A549 (cell line): ENCODE measurements around the gene ATP1A3. TPM values are rescaled to one million over a fixed set of nuclear protein-coding genes. Genes with fewer than 3 reads are reported as not detected.

Source experiments
- ATAC-seq, 2 experiments: fragments of 200-7000 bp in 1 of 2; fragments of >200 bp in 1 of 2; cut with Nextera tagmentation in 1 of 2; cut with Tn5 transposase in 1 of 2; 3 replicates each; pipeline versions ENCODE4 v1.8.0 to v1.9.1; 2018 to 2020; ENCODE audit warnings: mild to moderate bottlenecking in 1 of 2, moderate library complexity in 1 of 2
- CTCF ChIA-PET: fragments of 300-600 bp; sonication (Branson Sonifier 250); formaldehyde crosslinking; extraction: SDS; loops from one replicate; lab custom pipeline; 2021; ENCODE audit warnings: antibody characterized with exemption, inconsistent platforms; lab: Yijun Ruan, JAX
- POLR2A ChIA-PET: fragments of 350-600 bp; formaldehyde crosslinking; extraction: SDS; loops from one replicate; lab custom pipeline; 2021; ENCODE audit warnings: antibody characterized with exemption, inconsistent platforms; lab: Yijun Ruan, JAX
- DNase-seq, 2 experiments: peaks; one replicate each; pipeline versions ENCODE4 v3.0.0 to v3.0.0-alpha.2; 2011 to 2016; ENCODE audit warnings: low read depth in 1 of 2, low spot score in 1 of 2
- FAIRE-seq: peaks from 2 replicates; lab custom pipeline; 2011; peaks lifted over from hg19 to GRCh38; lab: Jason Lieb, UNC
- H3K27ac ChIP-seq, 2 experiments: fragments of >200 bp; sonication (Bioruptor Twin); formaldehyde crosslinking; 3 replicates each; pipeline ENCODE4 v1.5.1; 2016 to 2017
- H3K4me1 ChIP-seq: fragments of >200 bp; sonication (Bioruptor Twin); formaldehyde crosslinking; 3 replicates; pipeline ENCODE4 v1.6.1; 2016
- H3K4me2 ChIP-seq: fragments of >200 bp; sonication (Bioruptor Twin); formaldehyde crosslinking; 3 replicates; pipeline ENCODE4 v1.6.1; 2016
- H3K4me3 ChIP-seq: fragments of >200 bp; sonication (Bioruptor Twin); formaldehyde crosslinking; 3 replicates; pipeline ENCODE4 v1.5.1; 2016
- H3K9me3 ChIP-seq: fragments of >200 bp; sonication (Bioruptor Twin); formaldehyde crosslinking; 3 replicates; pipeline ENCODE4 v1.6.1; 2016
- ATOH8 ChIP-seq: fragments of 250-450 bp; sonication (Bioruptor Pico); IDR thresholded peaks from 2 replicates; pipeline ENCODE4 v1.5.0; 2020; ENCODE audit warnings: low read depth, mild to moderate bottlenecking, moderate library complexity
- CBX8 ChIP-seq: fragments of 200-600 bp; sonication (generic); IDR thresholded peaks from 2 replicates; pipeline ENCODE4 v1.6.1; 2016
- CHD4 ChIP-seq: fragments of 200-600 bp; sonication (generic); IDR thresholded peaks from 2 replicates; pipeline ENCODE4 v1.6.1; 2016; ENCODE audit warnings: antibody characterized with exemption, mild to moderate bottlenecking, borderline replicate concordance
- E2F6 ChIP-seq: IDR thresholded peaks from 2 replicates; pipeline ENCODE4 v1.6.1; 2012; ENCODE audit warnings: low read depth, borderline replicate concordance
- EHF ChIP-seq: fragments of 250-450 bp; sonication (Bioruptor Pico); IDR thresholded peaks from 2 replicates; pipeline ENCODE4 v1.5.0; 2020; ENCODE audit warnings: mild to moderate bottlenecking
- EHMT2 ChIP-seq: fragments of 200-600 bp; sonication (generic); IDR thresholded peaks from 2 replicates; pipeline ENCODE4 v1.6.1; 2016; ENCODE audit warnings: antibody characterized with exemption, low read depth, mild to moderate bottlenecking, moderate library complexity
- ESRRA ChIP-seq: fragments of 150-350 bp; IDR thresholded peaks from 2 replicates; pipeline ENCODE4 v1.6.1; 2014; ENCODE audit warnings: mild to moderate bottlenecking, low read length, borderline replicate concordance
- HEYL ChIP-seq: fragments of 250-450 bp; sonication (Bioruptor Pico); IDR thresholded peaks from 2 replicates; pipeline ENCODE4 v1.8.0; 2021; ENCODE audit warnings: mild to moderate bottlenecking, moderate library complexity
- HMGXB4 ChIP-seq: fragments of 250-450 bp; sonication (Bioruptor Pico); IDR thresholded peaks from 2 replicates; pipeline ENCODE4 v1.5.0; 2021; ENCODE audit warnings: mild to moderate bottlenecking, moderate library complexity, borderline replicate concordance
- HOXA7 ChIP-seq: fragments of 250-450 bp; sonication (Bioruptor Pico); IDR thresholded peaks from 2 replicates; pipeline ENCODE4 v1.5.0; 2020; ENCODE audit warnings: mild to moderate bottlenecking, moderate library complexity
- HOXB5 ChIP-seq: fragments of 250-450 bp; sonication (Bioruptor Pico); IDR thresholded peaks from 2 replicates; pipeline ENCODE4 v1.5.0; 2020; ENCODE audit warnings: mild to moderate bottlenecking, moderate library complexity
- JUN ChIP-seq, 2 experiments: fragments of >200 bp; sonication (Bioruptor Twin); formaldehyde crosslinking; IDR thresholded peaks; 2 replicates in 1 of 2; 3 replicates in 1 of 2; pipeline ENCODE4 v1.6.1; 2016 to 2017
- JUNB ChIP-seq: fragments of >200 bp; sonication (Bioruptor Twin); formaldehyde crosslinking; IDR thresholded peaks from 2 replicates; pipeline ENCODE4 v1.6.1; 2016
- KDM1A ChIP-seq: fragments of 200-600 bp; sonication (generic); IDR thresholded peaks from 2 replicates; pipeline ENCODE4 v1.6.1; 2016; ENCODE audit warnings: low read depth, mild to moderate bottlenecking
- KDM5A ChIP-seq: fragments of 200-600 bp; sonication (generic); IDR thresholded peaks from 2 replicates; pipeline ENCODE4 v1.6.1; 2016; ENCODE audit warnings: antibody characterized with exemption, mild to moderate bottlenecking
- MAX ChIP-seq: IDR thresholded peaks from 2 replicates; pipeline ENCODE4 v1.6.1; 2012
- MAZ ChIP-seq: fragments of 150-350 bp; IDR thresholded peaks from 2 replicates; pipeline ENCODE4 v1.6.1; 2014; ENCODE audit warnings: antibody characterized with exemption, low read depth, low read length, borderline replicate concordance
- MYC ChIP-seq: IDR thresholded peaks from 2 replicates; pipeline ENCODE4 v1.6.1; 2012; ENCODE audit warnings: mild to moderate bottlenecking, inconsistent platforms, low read length, improper control_type of control experiment, borderline replicate concordance
- NPAS2 ChIP-seq: fragments of 250-450 bp; sonication (Bioruptor Pico); IDR thresholded peaks from 2 replicates; pipeline ENCODE4 v1.8.0; 2022; ENCODE audit warnings: mild to moderate bottlenecking, moderate library complexity, borderline replicate concordance
- PBX3 ChIP-seq: IDR thresholded peaks from 2 replicates; pipeline ENCODE4 v1.6.1; 2012
- PHF8 ChIP-seq: fragments of 200-600 bp; sonication (generic); IDR thresholded peaks from 2 replicates; pipeline ENCODE4 v1.6.1; 2016; ENCODE audit warnings: low read depth, mild to moderate bottlenecking, antibody characterized with exemption, moderate library complexity, borderline replicate concordance
- POLR2A ChIP-seq: IDR thresholded peaks from 2 replicates; pipeline ENCODE4 v1.6.1; 2012; ENCODE audit warnings: mild to moderate bottlenecking, low read length
- POLR2AphosphoS2 ChIP-seq: conservative IDR thresholded peaks from 2 replicates; pipeline ENCODE4 v1.6.1; 2012; ENCODE audit warnings: low read length, improper control_type of control experiment, inconsistent platforms
- RAD21 ChIP-seq, 2 experiments: fragments of >200 bp in 1 of 2; sonication (Bioruptor Twin) in 1 of 2; formaldehyde crosslinking in 1 of 2; IDR thresholded peaks in 1 of 2; conservative IDR thresholded peaks in 1 of 2; 2 replicates in 1 of 2; 3 replicates in 1 of 2; pipeline ENCODE4 v1.6.1; 2012 to 2018; ENCODE audit warnings: inconsistent platforms in 1 of 2
- RARB ChIP-seq: fragments of 250-450 bp; sonication (Bioruptor Pico); IDR thresholded peaks from 2 replicates; pipeline ENCODE4 v1.8.0; 2021; ENCODE audit warnings: mild to moderate bottlenecking, moderate library complexity
- RNF2 ChIP-seq: fragments of 200-600 bp; sonication (generic); IDR thresholded peaks from 2 replicates; pipeline ENCODE4 v1.6.1; 2016; ENCODE audit warnings: low read depth, mild to moderate bottlenecking, antibody characterized with exemption, moderate library complexity, borderline replicate concordance
- TFCP2L1 ChIP-seq: fragments of 250-450 bp; sonication (Bioruptor Pico); IDR thresholded peaks from 2 replicates; pipeline ENCODE4 v1.5.0; 2021; ENCODE audit warnings: mild to moderate bottlenecking
- ZNF302 ChIP-seq: fragments of 250-450 bp; sonication (Bioruptor Pico); IDR thresholded peaks from 2 replicates; pipeline ENCODE4 v1.9.0; 2021; ENCODE audit warnings: inconsistent platforms, mild to moderate bottlenecking, moderate library complexity
- ZSCAN20 ChIP-seq: fragments of 250-450 bp; sonication (Bioruptor Pico); IDR thresholded peaks from 2 replicates; pipeline ENCODE4 v1.8.0; 2022; ENCODE audit warnings: mild to moderate bottlenecking, moderate library complexity
- WGBS: methylation state at CpG from one replicate; pipeline ENCODE4 v1.1.6; 2017; ENCODE audit errors: missing lambda C conversion rate; 5-methylcytosine and 5-hydroxymethylcytosine counted together
- polyA plus RNA-seq, 4 experiments: library from polyadenylated mRNA; depleted of rRNA in 3 of 4; stranded (reverse); fragments of >200 nt; fragmentation: RNase III in 1 of 4; extraction: RNeasy Plus Mini Kit Qiagen cat#74134 plus additional on column Dnase treatment in 1 of 4; gene quantifications; 2 replicates in 3 of 4; 3 replicates in 1 of 4; pipeline ENCODE4 v1.2.3, GENCODE V29; 2011 to 2017

The ATP1A3 gene
- polyA plus RNA-seq, 2 of the 4 experiments (the other 2 are of a cell fraction), result 0.67 to 3.7 TPM

- TF ChIP-seq KDM5A (no peak), HOXB5 (no peak), NPAS2 (CRISPR knock-in tag) (no peak), MYC (peak; percentile 73; the same call in 1 of the 2 replicates), RAD21 (conservative IDR thresholded peaks at IDR 0.05 in 1 of 2, IDR thresholded peaks at IDR 0.05 in 1 of 2) (peak in 1 of 2 experiments; percentile 35; a peak in 1 of 5 replicates), PBX3 (peak; percentile 49; the same call in 1 of the 2 replicates), E2F6 (peak; percentile 23; the same call in 1 of the 2 replicates), EHF (no peak), EHMT2 (no peak), JUNB (no peak)
Observed at GRCh38 chr19:41959056-41960053, 34.7 kb downstream of the ATP1A3 start, which contains the start of gene RABAC1 (continued).

- Histone ChIP-seq H3K4me1 (peaks cover 13% of the 10 kb centered on the region), H3K4me3 (peak overlapping the region; percentile 76), H3K4me2 (peak overlapping the region; percentile 82), H3K9me3 (no peaks in the 10 kb centered on the region), H3K27ac (peak overlapping the region; percentile 80 to 87)
- ATAC-seq (peak; percentile 79 to 88), DNase-seq (peak; percentile 87 to 97), FAIRE-seq (peak; percentile 32)
- 2% methylated on average over 39 of the region's 43 CpGs for WGBS
- ChIA-PET CTCF (interaction anchor here (0.6 to 4.3 kb wide), 39 partner anchors 8 to 317 kb away, joined by 3 to 97 read pairs (median 7); partner anchors contain the start of genes CD79A, ERFL and RPS19), POLR2A (interaction anchor here (1.0 to 4.0 kb wide), 6 partner anchors 43 to 118 kb away, joined by 3 to 34 read pairs (median 4); partner anchors contain the start of genes RPS19 and ZNF574)
- TF ChIP-seq HOXB5 (no peak), KDM1A (no peak), NPAS2 (CRISPR knock-in tag) (no peak), ZSCAN20 (CRISPR knock-in tag) (no peak), HMGXB4 (CRISPR knock-in tag) (no peak), ZNF302 (CRISPR knock-in tag) (no peak), RARB (CRISPR knock-in tag) (no peak), HOXA7 (CRISPR knock-in tag) (no peak), PHF8 (peak; percentile 84), ATOH8 (no peak), CBX8 (no peak), TFCP2L1 (peak; percentile 13), CHD4 (no peak), JUN (IDR thresholded peaks at IDR 0.05) (peak in 1 of 2 experiments; percentile 22; a peak in 3 of 5 replicates), HEYL (no peak), RNF2 (0 out of 2 replicates have a peak, but pooled peaks have one; percentile 56), POLR2AphosphoS2 (no peak), MAX (no peak), RAD21 (conservative IDR thresholded peaks at IDR 0.05 in 1 of 2, IDR thresholded peaks at IDR 0.05 in 1 of 2) (no peak), PBX3 (no peak), ESRRA (no peak), POLR2A (peak; percentile 95), MAZ (peak; percentile 51; the same call in 1 of the 2 replicates)
Observed at GRCh38 chr19:41958367-41959055, 35.5 kb downstream of the ATP1A3 start.
